A549 (cell line): Measurements from ENCODE around the gene NUFIP1. TPM values are rescaled to one million over a fixed set of nuclear protein-coding genes. Genes with fewer than 3 reads are reported as not detected.

Experiments used
- ATAC-seq, 2 experiments: fragments of 200-7000 bp in 1 of 2; fragments of >200 bp in 1 of 2; cut with Nextera tagmentation in 1 of 2; cut with Tn5 transposase in 1 of 2; 3 replicates each; pipeline versions ENCODE4 v1.8.0 to v1.9.1; 2018 to 2020; ENCODE audit warnings: mild to moderate bottlenecking in 1 of 2, moderate library complexity in 1 of 2
- CTCF ChIA-PET: fragments of 300-600 bp; sonication (Branson Sonifier 250); formaldehyde crosslinking; extraction: SDS; loops from one replicate; lab custom pipeline; 2021; ENCODE audit warnings: antibody characterized with exemption, inconsistent platforms; lab: Yijun Ruan, JAX
- POLR2A ChIA-PET: fragments of 350-600 bp; formaldehyde crosslinking; extraction: SDS; loops from one replicate; lab custom pipeline; 2021; ENCODE audit warnings: antibody characterized with exemption, inconsistent platforms; lab: Yijun Ruan, JAX
- DNase-seq, 2 experiments: peaks; one replicate each; pipeline versions ENCODE4 v3.0.0 to v3.0.0-alpha.2; 2011 to 2016; ENCODE audit warnings: low read depth in 1 of 2, low spot score in 1 of 2
- FAIRE-seq: peaks from 2 replicates; lab custom pipeline; 2011; peaks lifted over from hg19 to GRCh38; lab: Jason Lieb, UNC
- H3K27ac ChIP-seq, 2 experiments: fragments of >200 bp; sonication (Bioruptor Twin); formaldehyde crosslinking; 3 replicates each; pipeline ENCODE4 v1.5.1; 2016 to 2017
- H3K4me1 ChIP-seq: fragments of >200 bp; sonication (Bioruptor Twin); formaldehyde crosslinking; 3 replicates; pipeline ENCODE4 v1.6.1; 2016
- H3K4me2 ChIP-seq: fragments of >200 bp; sonication (Bioruptor Twin); formaldehyde crosslinking; 3 replicates; pipeline ENCODE4 v1.6.1; 2016
- H3K4me3 ChIP-seq: fragments of >200 bp; sonication (Bioruptor Twin); formaldehyde crosslinking; 3 replicates; pipeline ENCODE4 v1.5.1; 2016
- H3K9me3 ChIP-seq: fragments of >200 bp; sonication (Bioruptor Twin); formaldehyde crosslinking; 3 replicates; pipeline ENCODE4 v1.6.1; 2016
- ESRRA ChIP-seq: fragments of 150-350 bp; IDR thresholded peaks from 2 replicates; pipeline ENCODE4 v1.6.1; 2014; ENCODE audit warnings: mild to moderate bottlenecking, low read length, borderline replicate concordance
- FOXS1 ChIP-seq: fragments of 250-450 bp; sonication (Bioruptor Pico); IDR thresholded peaks from 2 replicates; pipeline ENCODE4 v1.5.0; 2020; ENCODE audit warnings: mild to moderate bottlenecking, moderate library complexity
- JUN ChIP-seq, 2 experiments: fragments of >200 bp; sonication (Bioruptor Twin); formaldehyde crosslinking; IDR thresholded peaks; 2 replicates in 1 of 2; 3 replicates in 1 of 2; pipeline ENCODE4 v1.6.1; 2016 to 2017
- JUNB ChIP-seq: fragments of >200 bp; sonication (Bioruptor Twin); formaldehyde crosslinking; IDR thresholded peaks from 2 replicates; pipeline ENCODE4 v1.6.1; 2016
- RCOR1 ChIP-seq: fragments of 150-350 bp; IDR thresholded peaks from 2 replicates; pipeline ENCODE4 v1.6.1; 2014; ENCODE audit warnings: antibody characterized with exemption, low read length, low read depth
- ZSCAN20 ChIP-seq: fragments of 250-450 bp; sonication (Bioruptor Pico); IDR thresholded peaks from 2 replicates; pipeline ENCODE4 v1.8.0; 2022; ENCODE audit warnings: mild to moderate bottlenecking, moderate library complexity
- WGBS: methylation state at CpG from one replicate; pipeline ENCODE4 v1.1.6; 2017; ENCODE audit errors: missing lambda C conversion rate; 5-methylcytosine and 5-hydroxymethylcytosine counted together
- polyA plus RNA-seq, 4 experiments: library from polyadenylated mRNA; depleted of rRNA in 3 of 4; stranded (reverse); fragments of >200 nt; fragmentation: RNase III in 1 of 4; extraction: RNeasy Plus Mini Kit Qiagen cat#74134 plus additional on column Dnase treatment in 1 of 4; gene quantifications; 2 replicates in 3 of 4; 3 replicates in 1 of 4; pipeline ENCODE4 v1.2.3, GENCODE V29; 2011 to 2017
- small RNA-seq, 6 experiments: library from RNA; depleted of rRNA; stranded (forward); fragments of <200 nt; gene quantifications; one replicate each; pipeline ENCODE3, GENCODE V24; 2012
- TF ChIP-seq, protein P1 (sequence below): fragments of 250-450 bp; sonication (Bioruptor Pico); IDR thresholded peaks from 2 replicates; pipeline ENCODE4 v1.5.0; 2020; ENCODE audit warnings: low read depth, mild to moderate bottlenecking, moderate library complexity

Gene NUFIP1
- polyA plus RNA-seq, 2 of the 4 experiments (the other 2 are of a cell fraction) = 3.7 to 6.3 TPM

DNA sequence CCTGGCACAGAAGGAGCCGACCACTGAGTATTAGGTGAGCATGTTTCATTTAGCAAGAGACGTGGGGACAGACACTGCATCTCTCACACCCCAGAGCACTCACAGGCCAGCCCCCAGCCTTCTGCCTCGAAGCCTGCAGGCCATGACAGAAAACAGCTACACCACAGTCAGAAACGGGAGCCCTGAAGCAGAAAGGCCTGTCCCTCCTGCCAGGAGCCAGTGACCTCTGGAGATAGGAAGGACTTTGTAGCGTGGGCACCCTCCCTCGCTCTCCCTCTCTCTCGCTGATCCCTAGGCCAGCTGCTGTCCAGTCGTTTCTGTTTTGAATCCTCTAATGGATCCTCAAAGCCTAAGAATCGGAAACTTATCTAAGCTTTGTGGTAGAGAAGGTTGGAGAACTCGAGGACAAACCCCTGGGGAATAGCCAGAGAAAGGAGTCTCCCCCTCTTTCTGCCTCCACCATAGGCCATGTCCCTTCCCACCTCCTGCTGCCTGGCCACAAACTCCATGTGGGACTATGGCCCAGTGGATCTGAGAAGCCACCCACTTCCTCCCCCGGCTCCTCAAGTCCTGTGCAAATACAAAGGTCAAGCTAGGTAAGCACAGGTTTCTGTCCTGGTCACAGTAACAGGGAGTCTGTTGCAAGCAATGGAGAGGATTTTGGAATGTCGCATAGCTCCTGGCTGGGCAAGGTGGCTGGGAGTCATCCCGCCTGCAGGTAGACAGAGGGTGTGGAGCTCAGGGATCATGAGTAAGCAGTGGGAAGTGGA lies 95.1 kb downstream of the NUFIP1 start:
- FAIRE-seq = no peak
- Histone ChIP-seq H3K9me3 (no peaks in the 10 kb centered on the region), H3K4me1 (peaks cover 9% of the 10 kb centered on the region; the same call in 2 of the 3 replicates), H3K4me2 (no peak overlapping the region)
- no peak for DNase-seq
- 0 out of 6 replicates have a peak, but pooled peaks have one; percentile 19 to 20 for ATAC-seq
- ChIA-PET POLR2A (interaction anchor here (0.8 kb wide), 1 partner anchor 23 kb away, joined by 3 read pairs; no protein-coding TSS in a partner anchor), CTCF (interaction anchor here (1.2 kb wide), 1 partner anchor 22 kb away, joined by 3 read pairs; no protein-coding TSS in a partner anchor)
- TF ChIP-seq JUN (IDR thresholded peaks at IDR 0.05) (no peak), RCOR1 (no peak), ESRRA (no peak), JUNB (no peak), FOXS1 (no peak), ZSCAN20 (no peak)
- TF ChIP-seq, protein P1, sequence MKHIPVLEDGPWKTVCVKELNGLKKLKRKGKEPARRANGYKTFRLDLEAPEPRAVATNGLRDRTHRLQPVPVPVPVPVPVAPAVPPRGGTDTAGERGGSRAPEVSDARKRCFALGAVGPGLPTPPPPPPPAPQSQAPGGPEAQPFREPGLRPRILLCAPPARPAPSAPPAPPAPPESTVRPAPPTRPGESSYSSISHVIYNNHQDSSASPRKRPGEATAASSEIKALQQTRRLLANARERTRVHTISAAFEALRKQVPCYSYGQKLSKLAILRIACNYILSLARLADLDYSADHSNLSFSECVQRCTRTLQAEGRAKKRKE (CRISPR knock-in tag) = no peak
- TF ChIP-seq, all 56 proteins: peak for 0
- Histone ChIP-seq H3K27ac (0 out of 6 replicates have a peak overlapping the region, but pooled peaks of 1 of the 2 experiments have one; percentile 10), H3K4me3 (no peak overlapping the region)
- WGBS = 75% methylated on average over 12 of the region's 13 CpGs

Small RNAs within 50 kb of the gene (small RNA-seq; reads per million reads assigned to genes)
- 0 to 0.69 (median 0.02) reads per million in 6 experiments for gene RN7SL49P

Other genes starting within 250 kb of the NUFIP1 start
- gene GPALPP1, start 67 bp upstream of the NUFIP1 start, polyA plus RNA-seq (2011; rRNA removed) = 15.5 and 21.0 TPM in 2 replicates
- 13.3 to 13.5 TPM (median 13.4 TPM) in 3 replicates for gene GPALPP1, start 67 bp upstream of the NUFIP1 start, polyA plus RNA-seq (2017; fragmentation: RNase III; extraction: RNeasy Plus Mini Kit Qiagen cat#74134 plus additional on column Dnase treatment)
- 17.7 and 30.0 TPM in 2 replicates for gene GTF2F2, start 131.0 kb upstream of the NUFIP1 start, polyA plus RNA-seq (2011; rRNA removed)
- gene GTF2F2, start 131.0 kb upstream of the NUFIP1 start, polyA plus RNA-seq (2017; fragmentation: RNase III; extraction: RNeasy Plus Mini Kit Qiagen cat#74134 plus additional on column Dnase treatment) = 19.3 to 24.5 TPM (median 21.0 TPM) in 3 replicates
- gene KCTD4, start 211.6 kb upstream of the NUFIP1 start, polyA plus RNA-seq (2011; rRNA removed) = not detected in 2 replicates
- not detected in 3 replicates for gene KCTD4, start 211.6 kb upstream of the NUFIP1 start, polyA plus RNA-seq (2017; fragmentation: RNase III; extraction: RNeasy Plus Mini Kit Qiagen cat#74134 plus additional on column Dnase treatment)